Breast epithelium (tissue), 4 donors: ENCODE data around the gene SSTR5. TPM values are rescaled to one million over a fixed set of nuclear protein-coding genes. Genes with fewer than 3 reads are reported as not detected.

Source experiments
- DNase-seq, 2 donors: peaks; one replicate each; pipeline ENCODE4 v3.0.0-alpha.2; 2019; ENCODE audit warnings: low spot score in 2 of 2
- H3K27ac ChIP-seq, 2 donors: fragments of 200-600 bp; sonication (generic) in 1 of 2; one replicate each; pipeline ENCODE4 v1.5.1; 2016 to 2019; ENCODE audit warnings: mild to moderate bottlenecking in 1 of 2
- H3K27me3 ChIP-seq, 2 donors: fragments of 200-600 bp; sonication (generic) in 1 of 2; one replicate each; pipeline versions ENCODE4 v1.5.1 to v1.6.0; 2017 to 2019; ENCODE audit warnings: control low read depth in 1 of 2, mild to moderate bottlenecking in 1 of 2
- H3K36me3 ChIP-seq: fragments of 200-600 bp; one replicate; pipeline ENCODE4 v1.5.1; 2019
- H3K4me1 ChIP-seq, 2 donors: fragments of 200-600 bp; sonication (generic); one replicate each; pipeline ENCODE4 v1.5.1; 2016 to 2019; ENCODE audit warnings: control low read depth in 1 of 2
- H3K4me3 ChIP-seq, 3 donors: fragments of 200-600 bp; sonication (generic); 1 replicate in 2 of 3; 2 replicates in 1 of 3; pipeline ENCODE4 v1.5.1; 2016 to 2019; ENCODE audit warnings: mild to moderate bottlenecking in 3 of 3, moderate library complexity in 2 of 3
- H3K9me3 ChIP-seq, 2 donors: fragments of 200-600 bp; sonication (generic) in 1 of 2; one replicate each; pipeline ENCODE4 v1.5.1; 2016 to 2019; ENCODE audit warnings: control low read depth in 1 of 2
- CTCF ChIP-seq, 3 donors: fragments of 450-650 bp; IDR thresholded peaks; one replicate each; pipeline ENCODE4 v1.5.1; 2016 to 2017; ENCODE audit warnings: antibody characterized with exemption in 3 of 3, mild to moderate bottlenecking in 3 of 3, moderate library complexity in 3 of 3
- POLR2A ChIP-seq: fragments of 450-650 bp; IDR thresholded peaks from one replicate; pipeline ENCODE4 v1.6.1; 2016; ENCODE audit warnings: antibody characterized with exemption, mild to moderate bottlenecking, moderate library complexity
- POLR2AphosphoS5 ChIP-seq, 3 donors: sonication (generic); formaldehyde crosslinking; IDR thresholded peaks; one replicate each; pipeline ENCODE4 v1.6.1; 2017; ENCODE audit warnings: antibody characterized with exemption in 3 of 3
- intact Hi-C: fragments of 100-400 bp; cut with DNase I; formaldehyde crosslinking; loops from one replicate; pipeline ENCODE4 v1.15.1; 2023; ENCODE audit warnings: low total_unique reads
- total RNA-seq, 3 donors: library from RNA; depleted of rRNA; stranded (reverse); fragments of >200 nt; gene quantifications; one replicate each; pipeline ENCODE4 v1.1.0, GENCODE V29; 2016

The SSTR5 gene
- total RNA-seq, 3 donors from 2014 or later: not detected

- H3K4me3 ChIP-seq: no peak overlapping the region
- no peaks in the 10 kb centered on the region for H3K9me3 ChIP-seq
- DNase-seq: no peak
- TF ChIP-seq POLR2A (no peak), CTCF (IDR thresholded peaks at IDR 0.05) (no peak), POLR2AphosphoS5 (IDR thresholded peaks at IDR 0.05) (no peak)
- H3K27ac ChIP-seq: no peak overlapping the region
- no peaks in the 10 kb centered on the region for H3K4me1 ChIP-seq
- intact Hi-C loops: no loop called here
- peaks cover 12 to 73% of the 10 kb centered on the region in 2 donors for H3K27me3 ChIP-seq
- no peaks in the 10 kb centered on the region for H3K36me3 ChIP-seq
These were observed 24.7 kb upstream of the SSTR5 start for GRCh38 chr16:1047801-1048200.

GRCh38 chr16:1048442-1049112 lies 24.0 kb upstream of the SSTR5 start:
- Histone ChIP-seq H3K27ac (no peak overlapping the region), H3K27me3 (peaks cover 12 to 77% of the 10 kb centered on the region in 2 donors), H3K4me3 (no peak overlapping the region), H3K9me3 (no peaks in the 10 kb centered on the region), H3K36me3 (no peaks in the 10 kb centered on the region), H3K4me1 (no peaks in the 10 kb centered on the region)
- TF ChIP-seq POLR2AphosphoS5 (IDR thresholded peaks at IDR 0.05) (no peak), POLR2A (no peak), CTCF (IDR thresholded peaks at IDR 0.05) (no peak)
- intact Hi-C loops: no loop called here
- no peak for DNase-seq

- Histone ChIP-seq H3K4me3 (no peak overlapping the region), H3K27me3 (peaks cover 12 to 73% of the 10 kb centered on the region in 2 donors), H3K9me3 (no peaks in the 10 kb centered on the region), H3K36me3 (no peaks in the 10 kb centered on the region), H3K27ac (no peak overlapping the region), H3K4me1 (no peaks in the 10 kb centered on the region)
- DNase-seq: no peak
- intact Hi-C loops: no loop called here
- TF ChIP-seq POLR2A (no peak), POLR2AphosphoS5 (IDR thresholded peaks at IDR 0.05) (no peak), CTCF (IDR thresholded peaks at IDR 0.05) (no peak)
These were observed 23.2 kb upstream of the SSTR5 start for GRCh38 chr16:1049113-1049975.

GRCh38 chr16:1049976-1050247 lies 22.6 kb upstream of the SSTR5 start:
- intact Hi-C loops: no loop called here
- H3K27ac ChIP-seq: no peak overlapping the region
- DNase-seq: no peak
- H3K27me3 ChIP-seq: peaks cover 12 to 73% of the 10 kb centered on the region in 2 donors
- TF ChIP-seq CTCF (IDR thresholded peaks at IDR 0.05): no peak
- TF ChIP-seq POLR2A: no peak
- no peak for TF ChIP-seq POLR2AphosphoS5 (IDR thresholded peaks at IDR 0.05)
- no peak overlapping the region for H3K4me3 ChIP-seq
- H3K4me1 ChIP-seq: no peaks in the 10 kb centered on the region
- no peaks in the 10 kb centered on the region for H3K36me3 ChIP-seq
- H3K9me3 ChIP-seq: no peaks in the 10 kb centered on the region

GRCh38 chr16:1050516-1050915 lies 22.0 kb upstream of the SSTR5 start:
- H3K27ac ChIP-seq: no peak overlapping the region
- peaks cover 8 to 72% of the 10 kb centered on the region in 2 donors for H3K27me3 ChIP-seq
- peaks cover 0 to under 1% of the 10 kb centered on the region in 2 donors for H3K9me3 ChIP-seq
- no peak overlapping the region for H3K4me3 ChIP-seq
- TF ChIP-seq POLR2AphosphoS5 (IDR thresholded peaks at IDR 0.05) (no peak), POLR2A (no peak), CTCF (IDR thresholded peaks at IDR 0.05) (no peak)
- DNase-seq: no peak
- no peaks in the 10 kb centered on the region for H3K4me1 ChIP-seq
- no peaks in the 10 kb centered on the region for H3K36me3 ChIP-seq
- intact Hi-C loops: no loop called here
